GM23338 (cell line): Measurements from ENCODE around the gene AOC3. TPM values are rescaled to one million over a fixed set of nuclear protein-coding genes. Genes with fewer than 3 reads are reported as not detected.

Source experiments
- ATAC-seq: fragments of 200-7000 bp; cut with Tn5 transposase; 3 replicates; pipeline ENCODE4 v1.9.1; 2020
- DNase-seq: peaks from one replicate; pipeline ENCODE4 v3.0.0-alpha.2; 2015; ENCODE audit warnings: low spot score
- H2AFZ ChIP-seq: fragments of 200-600 bp; sonication (generic); 2 replicates; pipeline ENCODE4 v1.8.0; 2016; ENCODE audit warnings: antibody characterized with exemption, mild to moderate bottlenecking, moderate library complexity
- H3F3A ChIP-seq: fragments of 200-600 bp; sonication (generic); replicated peaks from 2 replicates; pipeline ENCODE4 v1.8.0; 2017; ENCODE audit warnings: antibody characterized with exemption, mixed run types, low read depth
- H3K27ac ChIP-seq: fragments of 200-600 bp; sonication (generic); 2 replicates; pipeline ENCODE4 v1.6.1; 2016; ENCODE audit warnings: low read depth
- H3K27me3 ChIP-seq: fragments of 200-600 bp; sonication (generic); 2 replicates; pipeline ENCODE4 v1.8.0; 2016; ENCODE audit warnings: mild to moderate bottlenecking, mixed run types, moderate library complexity; ENCODE audit not compliant: insufficient read depth
- H3K36me3 ChIP-seq: fragments of 200-600 bp; sonication (generic); 2 replicates; pipeline ENCODE4 v1.8.0; 2016; ENCODE audit warnings: mild to moderate bottlenecking; ENCODE audit not compliant: insufficient read depth
- H3K4me1 ChIP-seq: fragments of 200-600 bp; sonication (generic); 2 replicates; pipeline ENCODE4 v1.8.0; 2016; ENCODE audit warnings: mild to moderate bottlenecking, moderate library complexity; ENCODE audit not compliant: insufficient read depth
- H3K4me2 ChIP-seq: fragments of 200-600 bp; sonication (generic); 2 replicates; pipeline ENCODE4 v1.7.1; 2017; ENCODE audit warnings: mixed run types
- H3K4me3 ChIP-seq: fragments of 200-600 bp; sonication (generic); 2 replicates; pipeline ENCODE4 v1.6.1; 2016; ENCODE audit warnings: mixed run types
- H3K79me2 ChIP-seq: fragments of 200-600 bp; sonication (generic); replicated peaks from 2 replicates; pipeline ENCODE4 v1.8.0; 2017; ENCODE audit warnings: mild to moderate bottlenecking; ENCODE audit not compliant: insufficient read depth
- H3K9me2 ChIP-seq: fragments of 200-600 bp; sonication (generic); 2 replicates; pipeline ENCODE4 v1.8.0; 2017; ENCODE audit not compliant: insufficient read depth
- H4K20me1 ChIP-seq: fragments of 200-600 bp; sonication (generic); replicated peaks from 2 replicates; pipeline ENCODE4 v1.8.0; 2017; ENCODE audit warnings: mild to moderate bottlenecking; ENCODE audit not compliant: insufficient read depth
- H3K27ac Mint-ChIP-seq: 2 replicates; pipeline ENCODE4 v1.8.0; 2020; ENCODE audit warnings: inconsistent platforms, mild to moderate bottlenecking, moderate library complexity, mixed read lengths
- H3K27me3 Mint-ChIP-seq: 3 replicates; pipeline ENCODE4 v1.8.0; 2022; ENCODE audit warnings: low read depth, mild to moderate bottlenecking, moderate library complexity, mixed read lengths, inconsistent platforms; ENCODE audit not compliant: insufficient read depth, poor library complexity
- H3K36me3 Mint-ChIP-seq: 3 replicates; pipeline ENCODE4 v1.8.0; 2021; ENCODE audit warnings: low read depth, mild to moderate bottlenecking, inconsistent platforms, moderate library complexity, mixed read lengths
- H3K4me1 Mint-ChIP-seq: 3 replicates; pipeline ENCODE4 v1.8.0; 2020; ENCODE audit warnings: mild to moderate bottlenecking, inconsistent platforms, mixed read lengths
- H3K4me3 Mint-ChIP-seq: 3 replicates; pipeline ENCODE4 v1.8.0; 2021; ENCODE audit warnings: moderate library complexity, mild to moderate bottlenecking, inconsistent platforms, mixed read lengths
- H3K9me3 Mint-ChIP-seq: 3 replicates; pipeline ENCODE4 v1.8.0; 2020; ENCODE audit warnings: moderate library complexity, mild to moderate bottlenecking, inconsistent platforms, mixed read lengths
- NANOG ChIP-seq: IDR thresholded peaks from 2 replicates; pipeline ENCODE4 v1.6.1; 2016; ENCODE audit warnings: antibody characterized with exemption, borderline replicate concordance
- POLR2AphosphoS5 ChIP-seq: IDR thresholded peaks from 2 replicates; pipeline ENCODE4 v1.6.1; 2016; ENCODE audit warnings: antibody characterized with exemption, low read depth
- STAT1 ChIP-seq: IDR thresholded peaks from one replicate; pipeline ENCODE4 v1.6.1; 2016; ENCODE audit warnings: antibody characterized with exemption; ENCODE audit not compliant: unreplicated experiment
- polyA plus RNA-seq: library from polyadenylated mRNA; unstranded; fragments of >200 nt; fragmentation: Nextera tagmentation; extraction: Ambion mirVana; gene quantifications from 2 replicates; pipeline ENCODE4 v1.2.1, GENCODE V29; 2016
- total RNA-seq: library from RNA; depleted of rRNA; stranded (reverse); fragments of >200 nt; shearing (Covaris generic); gene quantifications from 2 replicates; pipeline ENCODE4 v1.2.3, GENCODE V29; 2014
- TF ChIP-seq, protein P1 (sequence below): IDR thresholded peaks from one replicate; pipeline ENCODE4 v1.6.1; 2018; ENCODE audit warnings: antibody characterized with exemption; ENCODE audit not compliant: unreplicated experiment
- TF ChIP-seq, protein P2 (sequence below), 2 experiments: fragments of 200-600 bp in 1 of 2; sonication (generic) in 1 of 2; conservative IDR thresholded peaks; 2 replicates each; pipeline versions ENCODE4 v1.5.1 to v1.6.1; 2016 to 2017; ENCODE audit warnings: antibody characterized with exemption in 2 of 2, low read depth in 2 of 2, mild to moderate bottlenecking in 2 of 2, moderate library complexity in 1 of 2
- TF ChIP-seq, protein P3 (sequence below): fragments of 250-450 bp; sonication (Bioruptor Pico); IDR thresholded peaks from 2 replicates; pipeline ENCODE4 v1.5.0; 2020; ENCODE audit warnings: mild to moderate bottlenecking, moderate library complexity

AOC3 gene
- total and polyA plus RNA-seq, 2 experiments from 2014 or later = 1.4 to 1.7 TPM

DNA sequence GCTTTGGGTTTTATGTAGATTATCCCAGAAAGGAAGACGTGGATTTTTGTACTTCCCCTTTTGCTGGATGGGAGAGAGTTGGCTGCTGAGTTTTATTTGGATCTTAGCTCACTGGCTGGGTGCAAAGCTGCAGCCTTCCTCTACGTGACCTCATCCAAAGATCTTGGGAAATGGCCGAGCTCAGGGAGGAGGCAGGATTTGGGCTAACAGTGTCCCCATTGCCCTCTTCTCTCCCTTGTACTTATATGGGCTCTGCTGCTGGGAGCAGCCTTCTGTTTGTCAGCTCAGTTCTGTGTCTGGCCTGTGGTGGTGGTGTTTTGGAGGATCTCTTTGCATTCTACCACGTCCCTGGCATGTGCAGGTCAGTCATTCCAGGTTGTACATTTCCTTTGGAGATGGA is 2.0 kb downstream of the AOC3 start (continued):
- TF ChIP-seq, protein P1, sequence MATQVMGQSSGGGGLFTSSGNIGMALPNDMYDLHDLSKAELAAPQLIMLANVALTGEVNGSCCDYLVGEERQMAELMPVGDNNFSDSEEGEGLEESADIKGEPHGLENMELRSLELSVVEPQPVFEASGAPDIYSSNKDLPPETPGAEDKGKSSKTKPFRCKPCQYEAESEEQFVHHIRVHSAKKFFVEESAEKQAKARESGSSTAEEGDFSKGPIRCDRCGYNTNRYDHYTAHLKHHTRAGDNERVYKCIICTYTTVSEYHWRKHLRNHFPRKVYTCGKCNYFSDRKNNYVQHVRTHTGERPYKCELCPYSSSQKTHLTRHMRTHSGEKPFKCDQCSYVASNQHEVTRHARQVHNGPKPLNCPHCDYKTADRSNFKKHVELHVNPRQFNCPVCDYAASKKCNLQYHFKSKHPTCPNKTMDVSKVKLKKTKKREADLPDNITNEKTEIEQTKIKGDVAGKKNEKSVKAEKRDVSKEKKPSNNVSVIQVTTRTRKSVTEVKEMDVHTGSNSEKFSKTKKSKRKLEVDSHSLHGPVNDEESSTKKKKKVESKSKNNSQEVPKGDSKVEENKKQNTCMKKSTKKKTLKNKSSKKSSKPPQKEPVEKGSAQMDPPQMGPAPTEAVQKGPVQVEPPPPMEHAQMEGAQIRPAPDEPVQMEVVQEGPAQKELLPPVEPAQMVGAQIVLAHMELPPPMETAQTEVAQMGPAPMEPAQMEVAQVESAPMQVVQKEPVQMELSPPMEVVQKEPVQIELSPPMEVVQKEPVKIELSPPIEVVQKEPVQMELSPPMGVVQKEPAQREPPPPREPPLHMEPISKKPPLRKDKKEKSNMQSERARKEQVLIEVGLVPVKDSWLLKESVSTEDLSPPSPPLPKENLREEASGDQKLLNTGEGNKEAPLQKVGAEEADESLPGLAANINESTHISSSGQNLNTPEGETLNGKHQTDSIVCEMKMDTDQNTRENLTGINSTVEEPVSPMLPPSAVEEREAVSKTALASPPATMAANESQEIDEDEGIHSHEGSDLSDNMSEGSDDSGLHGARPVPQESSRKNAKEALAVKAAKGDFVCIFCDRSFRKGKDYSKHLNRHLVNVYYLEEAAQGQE = no peak
- TF ChIP-seq, protein P2, sequence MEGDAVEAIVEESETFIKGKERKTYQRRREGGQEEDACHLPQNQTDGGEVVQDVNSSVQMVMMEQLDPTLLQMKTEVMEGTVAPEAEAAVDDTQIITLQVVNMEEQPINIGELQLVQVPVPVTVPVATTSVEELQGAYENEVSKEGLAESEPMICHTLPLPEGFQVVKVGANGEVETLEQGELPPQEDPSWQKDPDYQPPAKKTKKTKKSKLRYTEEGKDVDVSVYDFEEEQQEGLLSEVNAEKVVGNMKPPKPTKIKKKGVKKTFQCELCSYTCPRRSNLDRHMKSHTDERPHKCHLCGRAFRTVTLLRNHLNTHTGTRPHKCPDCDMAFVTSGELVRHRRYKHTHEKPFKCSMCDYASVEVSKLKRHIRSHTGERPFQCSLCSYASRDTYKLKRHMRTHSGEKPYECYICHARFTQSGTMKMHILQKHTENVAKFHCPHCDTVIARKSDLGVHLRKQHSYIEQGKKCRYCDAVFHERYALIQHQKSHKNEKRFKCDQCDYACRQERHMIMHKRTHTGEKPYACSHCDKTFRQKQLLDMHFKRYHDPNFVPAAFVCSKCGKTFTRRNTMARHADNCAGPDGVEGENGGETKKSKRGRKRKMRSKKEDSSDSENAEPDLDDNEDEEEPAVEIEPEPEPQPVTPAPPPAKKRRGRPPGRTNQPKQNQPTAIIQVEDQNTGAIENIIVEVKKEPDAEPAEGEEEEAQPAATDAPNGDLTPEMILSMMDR (conservative IDR thresholded peaks at IDR 0.05; ENCODE audit: low read depth in 2 of 2) = no peak
- TF ChIP-seq STAT1 = no peak

DNA sequence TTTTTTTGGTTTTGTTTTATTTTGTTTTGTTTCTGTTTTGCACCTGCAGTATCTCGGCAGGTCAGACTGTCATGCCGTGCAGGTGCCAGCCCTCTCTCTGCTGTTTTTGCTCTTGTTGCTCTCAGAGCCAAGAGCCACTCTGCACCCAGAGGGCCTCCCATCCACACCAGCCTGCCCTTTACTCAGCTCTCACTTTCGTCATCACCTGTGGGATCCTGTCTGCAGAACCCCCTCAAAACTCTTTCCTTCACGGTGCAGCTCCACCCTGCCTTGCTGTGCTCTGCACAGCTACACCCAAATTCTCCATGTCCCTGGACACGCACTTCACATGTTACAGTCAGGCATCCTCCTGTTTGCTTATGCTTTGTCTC is 2.6 kb downstream of the AOC3 start:
- no peaks in the 10 kb centered on the region for H3K27me3 ChIP-seq
- no peaks in the 10 kb centered on the region for H3F3A ChIP-seq
- H3K9me2 ChIP-seq = no peaks in the 10 kb centered on the region
- no peaks in the 10 kb centered on the region; the same call in 1 of the 2 replicates for H4K20me1 ChIP-seq
- no peak for DNase-seq
- H3K4me1 ChIP-seq = no peaks in the 10 kb centered on the region
- H3K9me3 Mint-ChIP-seq = no peaks in the 10 kb centered on the region; the same call in 1 of the 3 replicates
- no peak overlapping the region for H3K4me3 Mint-ChIP-seq
- H3K4me1 Mint-ChIP-seq = peaks cover 2% of the 10 kb centered on the region; the same call in 1 of the 3 replicates
- no peak overlapping the region for H3K4me3 ChIP-seq
- no peak overlapping the region for H3K4me2 ChIP-seq
- H3K36me3 Mint-ChIP-seq = no peaks in the 10 kb centered on the region; the same call in 1 of the 3 replicates
- H3K36me3 ChIP-seq = no peaks in the 10 kb centered on the region
- H3K27ac ChIP-seq = no peak overlapping the region
- H3K27me3 Mint-ChIP-seq = peaks cover 4% of the 10 kb centered on the region
- no peak overlapping the region for H3K27ac Mint-ChIP-seq
- no peak for ATAC-seq
- H2AFZ ChIP-seq = no peak overlapping the region
- no peaks in the 10 kb centered on the region for H3K79me2 ChIP-seq
- no peak for TF ChIP-seq POLR2AphosphoS5
- no peak for TF ChIP-seq NANOG
- TF ChIP-seq, protein P2 (conservative IDR thresholded peaks at IDR 0.05; ENCODE audit: low read depth in 2 of 2) = no peak
- TF ChIP-seq, protein P3, sequence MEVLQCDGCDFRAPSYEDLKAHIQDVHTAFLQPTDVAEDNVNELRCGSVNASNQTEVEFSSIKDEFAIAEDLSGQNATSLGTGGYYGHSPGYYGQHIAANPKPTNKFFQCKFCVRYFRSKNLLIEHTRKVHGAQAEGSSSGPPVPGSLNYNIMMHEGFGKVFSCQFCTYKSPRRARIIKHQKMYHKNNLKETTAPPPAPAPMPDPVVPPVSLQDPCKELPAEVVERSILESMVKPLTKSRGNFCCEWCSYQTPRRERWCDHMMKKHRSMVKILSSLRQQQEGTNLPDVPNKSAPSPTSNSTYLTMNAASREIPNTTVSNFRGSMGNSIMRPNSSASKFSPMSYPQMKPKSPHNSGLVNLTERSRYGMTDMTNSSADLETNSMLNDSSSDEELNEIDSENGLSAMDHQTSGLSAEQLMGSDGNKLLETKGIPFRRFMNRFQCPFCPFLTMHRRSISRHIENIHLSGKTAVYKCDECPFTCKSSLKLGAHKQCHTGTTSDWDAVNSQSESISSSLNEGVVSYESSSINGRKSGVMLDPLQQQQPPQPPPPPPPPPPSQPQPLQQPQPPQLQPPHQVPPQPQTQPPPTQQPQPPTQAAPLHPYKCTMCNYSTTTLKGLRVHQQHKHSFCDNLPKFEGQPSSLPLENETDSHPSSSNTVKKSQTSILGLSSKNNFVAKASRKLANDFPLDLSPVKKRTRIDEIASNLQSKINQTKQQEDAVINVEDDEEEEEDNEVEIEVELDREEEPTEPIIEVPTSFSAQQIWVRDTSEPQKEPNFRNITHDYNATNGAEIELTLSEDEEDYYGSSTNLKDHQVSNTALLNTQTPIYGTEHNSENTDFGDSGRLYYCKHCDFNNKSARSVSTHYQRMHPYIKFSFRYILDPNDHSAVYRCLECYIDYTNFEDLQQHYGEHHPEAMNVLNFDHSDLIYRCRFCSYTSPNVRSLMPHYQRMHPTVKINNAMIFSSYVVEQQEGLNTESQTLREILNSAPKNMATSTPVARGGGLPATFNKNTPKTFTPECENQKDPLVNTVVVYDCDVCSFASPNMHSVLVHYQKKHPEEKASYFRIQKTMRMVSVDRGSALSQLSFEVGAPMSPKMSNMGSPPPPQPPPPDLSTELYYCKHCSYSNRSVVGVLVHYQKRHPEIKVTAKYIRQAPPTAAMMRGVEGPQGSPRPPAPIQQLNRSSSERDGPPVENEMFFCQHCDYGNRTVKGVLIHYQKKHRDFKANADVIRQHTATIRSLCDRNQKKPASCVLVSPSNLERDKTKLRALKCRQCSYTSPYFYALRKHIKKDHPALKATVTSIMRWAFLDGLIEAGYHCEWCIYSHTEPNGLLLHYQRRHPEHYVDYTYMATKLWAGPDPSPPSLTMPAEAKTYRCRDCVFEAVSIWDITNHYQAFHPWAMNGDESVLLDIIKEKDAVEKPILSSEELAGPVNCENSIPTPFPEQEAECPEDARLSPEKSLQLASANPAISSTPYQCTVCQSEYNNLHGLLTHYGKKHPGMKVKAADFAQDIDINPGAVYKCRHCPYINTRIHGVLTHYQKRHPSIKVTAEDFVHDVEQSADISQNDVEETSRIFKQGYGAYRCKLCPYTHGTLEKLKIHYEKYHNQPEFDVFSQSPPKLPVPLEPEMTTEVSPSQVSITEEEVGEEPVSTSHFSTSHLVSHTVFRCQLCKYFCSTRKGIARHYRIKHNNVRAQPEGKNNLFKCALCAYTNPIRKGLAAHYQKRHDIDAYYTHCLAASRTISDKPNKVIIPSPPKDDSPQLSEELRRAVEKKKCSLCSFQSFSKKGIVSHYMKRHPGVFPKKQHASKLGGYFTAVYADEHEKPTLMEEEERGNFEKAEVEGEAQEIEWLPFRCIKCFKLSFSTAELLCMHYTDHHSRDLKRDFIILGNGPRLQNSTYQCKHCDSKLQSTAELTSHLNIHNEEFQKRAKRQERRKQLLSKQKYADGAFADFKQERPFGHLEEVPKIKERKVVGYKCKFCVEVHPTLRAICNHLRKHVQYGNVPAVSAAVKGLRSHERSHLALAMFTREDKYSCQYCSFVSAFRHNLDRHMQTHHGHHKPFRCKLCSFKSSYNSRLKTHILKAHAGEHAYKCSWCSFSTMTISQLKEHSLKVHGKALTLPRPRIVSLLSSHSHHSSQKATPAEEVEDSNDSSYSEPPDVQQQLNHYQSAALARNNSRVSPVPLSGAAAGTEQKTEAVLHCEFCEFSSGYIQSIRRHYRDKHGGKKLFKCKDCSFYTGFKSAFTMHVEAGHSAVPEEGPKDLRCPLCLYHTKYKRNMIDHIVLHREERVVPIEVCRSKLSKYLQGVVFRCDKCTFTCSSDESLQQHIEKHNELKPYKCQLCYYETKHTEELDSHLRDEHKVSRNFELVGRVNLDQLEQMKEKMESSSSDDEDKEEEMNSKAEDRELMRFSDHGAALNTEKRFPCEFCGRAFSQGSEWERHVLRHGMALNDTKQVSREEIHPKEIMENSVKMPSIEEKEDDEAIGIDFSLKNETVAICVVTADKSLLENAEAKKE = no peak
